Osteocyte (in vitro differentiated cells): Measurements from ENCODE around the gene RAB17. TPM values are rescaled to one million over a fixed set of nuclear protein-coding genes. Genes with fewer than 3 reads are reported as not detected.

Source experiments
- DNase-seq: peaks from one replicate; pipeline ENCODE4 v3.0.0; 2021; ENCODE audit warnings: mixed read lengths; ENCODE audit not compliant: unreplicated experiment; ENCODE audit errors: extremely low spot score
- H3K27ac Mint-ChIP-seq: one replicate; pipeline ENCODE4 v1.8.0; 2021; ENCODE audit warnings: mild to moderate bottlenecking, mixed read lengths; ENCODE audit not compliant: unreplicated experiment
- H3K27me3 Mint-ChIP-seq: one replicate; pipeline ENCODE4 v1.8.0; 2021; ENCODE audit warnings: mixed read lengths; ENCODE audit not compliant: unreplicated experiment
- H3K36me3 Mint-ChIP-seq: one replicate; pipeline ENCODE4 v1.8.0; 2021; ENCODE audit warnings: mixed read lengths; ENCODE audit not compliant: unreplicated experiment
- H3K4me1 Mint-ChIP-seq: one replicate; pipeline ENCODE4 v1.8.0; 2021; ENCODE audit warnings: mixed read lengths; ENCODE audit not compliant: unreplicated experiment
- H3K4me3 Mint-ChIP-seq: one replicate; pipeline ENCODE4 v1.8.0; 2021; ENCODE audit warnings: mild to moderate bottlenecking, moderate library complexity, mixed read lengths; ENCODE audit not compliant: unreplicated experiment
- H3K9me3 Mint-ChIP-seq: one replicate; pipeline ENCODE4 v1.8.0; 2021; ENCODE audit warnings: mixed read lengths; ENCODE audit not compliant: unreplicated experiment
- total RNA-seq: library from RNA; stranded (reverse); gene quantifications from 2 replicates; pipeline ENCODE4 v1.2.1, GENCODE V29; 2021
- TF ChIP-seq, protein P1 (sequence below): fragments of 200-600 bp; sonication (generic); IDR thresholded peaks from 2 replicates; pipeline ENCODE4 v1.5.0; 2021; ENCODE audit warnings: antibody characterized with exemption, mild to moderate bottlenecking, moderate library complexity

Gene RAB17
- total RNA-seq, 1 donor from 2014 or later: 5.2 TPM

DNA sequence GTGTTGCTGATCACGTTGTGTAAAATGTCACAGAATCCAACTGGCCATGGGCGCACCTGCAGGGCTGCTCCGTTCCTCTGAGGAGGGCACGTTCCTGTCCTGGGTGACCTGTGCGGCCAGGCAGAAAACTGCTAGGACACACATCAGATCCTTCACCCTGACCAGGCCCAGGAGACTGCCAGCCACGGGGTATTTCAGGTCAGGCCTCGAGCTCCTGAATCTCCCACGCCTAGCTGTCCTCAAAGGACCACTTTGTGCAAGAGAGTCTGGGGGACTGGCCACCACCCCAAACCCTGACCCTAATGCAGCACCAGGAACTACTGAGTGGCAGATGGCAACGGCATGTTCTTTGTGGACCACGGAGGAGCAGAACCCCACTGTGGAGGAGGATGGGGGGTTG is 13.1 kb downstream of the RAB17 start:
- TF ChIP-seq, protein P1, sequence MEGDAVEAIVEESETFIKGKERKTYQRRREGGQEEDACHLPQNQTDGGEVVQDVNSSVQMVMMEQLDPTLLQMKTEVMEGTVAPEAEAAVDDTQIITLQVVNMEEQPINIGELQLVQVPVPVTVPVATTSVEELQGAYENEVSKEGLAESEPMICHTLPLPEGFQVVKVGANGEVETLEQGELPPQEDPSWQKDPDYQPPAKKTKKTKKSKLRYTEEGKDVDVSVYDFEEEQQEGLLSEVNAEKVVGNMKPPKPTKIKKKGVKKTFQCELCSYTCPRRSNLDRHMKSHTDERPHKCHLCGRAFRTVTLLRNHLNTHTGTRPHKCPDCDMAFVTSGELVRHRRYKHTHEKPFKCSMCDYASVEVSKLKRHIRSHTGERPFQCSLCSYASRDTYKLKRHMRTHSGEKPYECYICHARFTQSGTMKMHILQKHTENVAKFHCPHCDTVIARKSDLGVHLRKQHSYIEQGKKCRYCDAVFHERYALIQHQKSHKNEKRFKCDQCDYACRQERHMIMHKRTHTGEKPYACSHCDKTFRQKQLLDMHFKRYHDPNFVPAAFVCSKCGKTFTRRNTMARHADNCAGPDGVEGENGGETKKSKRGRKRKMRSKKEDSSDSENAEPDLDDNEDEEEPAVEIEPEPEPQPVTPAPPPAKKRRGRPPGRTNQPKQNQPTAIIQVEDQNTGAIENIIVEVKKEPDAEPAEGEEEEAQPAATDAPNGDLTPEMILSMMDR: no peak
- Mint-ChIP-seq H3K4me1 (peaks cover 15% of the 10 kb centered on the region), H3K27me3 (no peaks in the 10 kb centered on the region), H3K36me3 (no peaks in the 10 kb centered on the region), H3K4me3 (no peak overlapping the region), H3K27ac (no peak overlapping the region), H3K9me3 (no peaks in the 10 kb centered on the region)
- DNase-seq: no peak

- Mint-ChIP-seq H3K27me3 (no peaks in the 10 kb centered on the region), H3K4me3 (no peak overlapping the region), H3K36me3 (no peaks in the 10 kb centered on the region), H3K4me1 (peaks cover 15% of the 10 kb centered on the region), H3K9me3 (no peaks in the 10 kb centered on the region), H3K27ac (no peak overlapping the region)
- TF ChIP-seq, protein P1: no peak
- no peak for DNase-seq
These were observed 13.6 kb downstream of the RAB17 start for GRCh38 chr2:237576974-237577373.

GRCh38 chr2:237575869-237576862 is 14.4 kb downstream of the RAB17 start:
- Mint-ChIP-seq H3K9me3 (no peaks in the 10 kb centered on the region), H3K27ac (no peak overlapping the region), H3K4me3 (no peak overlapping the region), H3K27me3 (no peaks in the 10 kb centered on the region), H3K4me1 (peaks cover 16% of the 10 kb centered on the region), H3K36me3 (no peaks in the 10 kb centered on the region)
- TF ChIP-seq, protein P1: no peak
- no peak for DNase-seq

DNA sequence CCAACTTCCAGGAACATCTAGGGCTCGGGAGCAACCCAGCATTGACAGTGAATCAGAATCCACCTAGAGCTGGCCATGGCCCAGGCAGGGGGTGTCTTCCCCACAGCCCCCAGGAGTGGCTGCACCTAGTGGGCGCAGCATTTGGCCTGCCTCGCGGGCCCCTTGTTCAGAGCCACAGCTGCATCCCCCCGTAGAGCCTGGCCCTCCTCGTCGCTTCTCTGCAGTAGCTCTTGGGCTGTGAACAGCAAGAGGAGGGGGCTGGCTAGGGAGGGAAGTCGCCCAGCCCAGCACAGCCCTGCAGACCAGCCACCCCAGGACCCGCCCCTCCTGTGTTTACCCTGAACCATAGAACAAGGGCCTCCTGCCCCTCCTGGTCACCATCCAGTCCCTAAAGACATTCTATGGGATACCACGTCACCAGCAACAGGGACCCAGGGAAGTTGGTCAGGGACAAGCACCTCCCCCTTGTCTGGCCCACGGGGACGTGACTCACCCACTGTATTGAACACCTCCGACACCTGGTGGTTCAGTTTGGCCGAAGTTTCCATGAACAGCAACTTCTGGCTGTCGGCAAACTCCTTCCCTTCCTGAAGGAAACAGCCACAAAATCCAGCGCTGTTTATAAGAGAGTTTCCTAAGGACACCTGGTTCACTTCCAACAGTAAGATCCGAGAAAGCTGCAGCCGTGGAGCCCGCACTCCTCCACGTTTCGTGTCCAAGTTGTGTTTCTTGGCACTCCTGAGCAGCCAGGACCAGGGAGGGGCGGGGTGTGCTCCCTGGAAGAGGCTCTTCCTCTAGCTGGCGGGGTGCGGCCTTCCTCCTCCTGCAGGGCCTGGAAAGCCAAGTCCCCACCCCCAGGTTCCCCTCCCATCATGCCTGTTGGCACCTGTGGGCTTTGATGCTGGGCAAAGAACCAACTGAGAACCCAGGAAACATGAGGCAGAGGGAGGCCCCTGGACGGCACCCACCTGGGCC is 15.4 kb downstream of the RAB17 start:
- Mint-ChIP-seq H3K4me1 (peaks cover 16% of the 10 kb centered on the region), H3K27me3 (no peaks in the 10 kb centered on the region), H3K4me3 (no peak overlapping the region), H3K9me3 (no peaks in the 10 kb centered on the region), H3K36me3 (no peaks in the 10 kb centered on the region), H3K27ac (no peak overlapping the region)
- DNase-seq: no peak
- TF ChIP-seq, protein P1: no peak
